ENCODE data around the gene ADISSP. TPM values are rescaled to one million over a fixed set of nuclear protein-coding genes. Genes with fewer than 3 reads are reported as not detected.

Gene ADISSP
- total and polyA plus RNA-seq, 2 donors (not counting 3 experiments of a cell fraction or from before 2014, with no cell fraction given), result 55.0 to 67.5 TPM

DNA sequence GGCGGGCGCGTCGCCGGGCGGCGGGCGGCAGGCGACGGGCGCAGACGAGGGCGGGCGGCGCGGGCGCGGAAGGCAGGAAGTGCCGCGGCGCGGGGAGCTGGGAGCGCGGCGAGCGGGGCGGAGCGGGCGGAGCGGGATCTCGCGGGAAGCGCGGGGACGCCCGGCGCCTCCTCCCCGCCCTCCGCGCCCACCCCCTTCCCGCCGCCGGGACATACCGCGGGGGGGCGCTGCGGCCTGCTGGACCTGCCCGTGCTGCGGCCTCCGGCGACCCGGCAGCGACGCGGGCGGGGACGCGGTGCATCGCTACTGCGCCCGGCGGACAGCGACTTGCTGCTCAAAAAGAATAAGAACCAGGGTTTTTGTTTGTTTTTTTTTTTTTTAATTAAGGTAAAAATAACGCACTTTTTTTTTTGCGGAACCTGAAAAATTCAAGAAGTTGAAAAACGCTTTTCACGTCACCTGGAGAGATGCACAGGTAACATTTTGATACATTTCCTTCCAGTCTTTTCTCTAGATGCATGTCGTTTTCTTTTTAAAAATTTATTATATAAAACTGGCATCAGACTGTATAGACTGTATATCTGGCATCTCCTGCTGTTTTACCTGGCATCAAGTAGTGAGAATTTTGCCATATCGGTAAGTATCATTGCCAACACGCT lies 19.2 kb upstream of the ADISSP start, which contains the start of gene CENPB:
TSS of gene CENPB (minus strand) at position 76 of the 659 bp plus-strand sequence. CDS start 257 bp downstream, outside the sequence.
- POLR2A ChIA-PET, result interaction anchor here (0.6 to 1.0 kb wide), 2 partner anchors 32 to 34 kb away, joined by 4 read pairs; partner anchors contain the start of gene AP5S1
- TF ChIP-seq GATA2 (IDR thresholded peaks at IDR 0.05; ENCODE audit: insufficient read depth, insufficient read length, low read depth, low read length) (no peak), POLR2AphosphoS5 (IDR thresholded peaks at IDR 0.05; ENCODE audit: insufficient read depth, low read depth, low read length) (peak; percentile 58), EZH2 (IDR thresholded peaks at IDR 0.05; ENCODE audit: borderline replicate concordance, low read depth, low read length, severe bottlenecking) (no peak), MYC (IDR thresholded peaks at IDR 0.05; ENCODE audit: low read depth, low read length) (no peak), CTCF (IDR thresholded peaks at IDR 0.05; ENCODE audit: extremely low read depth in 1 of 2, insufficient read depth in 1 of 2, low read depth in 1 of 2, low read length in 2 of 2) (peak; percentile 56 to 62)
- Histone ChIP-seq H3K9ac (replicated peaks; ENCODE audit: extremely low read depth, insufficient read depth, low read length) (peak within 1 kb of the TSS; percentile 44), H4K20me1 (replicated peaks; ENCODE audit: control insufficient read depth, extremely low read depth, insufficient read depth, low read length) (no peaks in the 10 kb centered on the region), H3K4me3 (replicated peaks in 1 of 3; ENCODE audit: insufficient read depth in 1 of 3, low read depth in 1 of 3, low read length in 3 of 3) (peak within 1 kb of the TSS; percentile 30 to 62 (median 58)), H3K36me3 (ENCODE audit: control insufficient read depth in 2 of 2, extremely low read depth in 1 of 2, insufficient read depth in 2 of 2, low read length in 2 of 2) (peaks cover 0 to 5% of the 10 kb centered on the region in 2 experiments), H3K9me1 (replicated peaks; ENCODE audit: control insufficient read depth, extremely low read depth, insufficient read depth, low read length) (no peaks in the 10 kb centered on the region), H3K27me3 (ENCODE audit: control insufficient read depth in 2 of 2, insufficient read depth in 2 of 2, low read length in 2 of 2) (no peaks in the 10 kb centered on the region), H3K79me2 (ENCODE audit: control insufficient read depth, insufficient read depth, low read length) (peaks cover 31% of the 10 kb centered on the region), H3K4me2 (ENCODE audit: insufficient read depth, low read length) (peak within 1 kb of the TSS; percentile 76), H3K9me3 (replicated peaks; ENCODE audit: control insufficient read depth, insufficient read depth, low read length) (no peaks in the 10 kb centered on the region), H3K4me1 (ENCODE audit: control insufficient read depth, extremely low read depth, insufficient read depth, low read length) (peaks cover 18% of the 10 kb centered on the region), H3K27ac (ENCODE audit: insufficient read depth, low read depth, low read length) (peak within 1 kb of the TSS; percentile 0), H2AFZ (ENCODE audit: low read depth, low read length) (peak within 1 kb of the TSS; percentile 5)
- FAIRE-seq (peak; percentile 75), DNase-seq (ENCODE audit: low read depth, low spot score) (peak; percentile 83)
- dilution Hi-C loops (cut with MboI; ENCODE audit: extremely low pct_ligation_motif_present, low sequenced_read_pairs), result no loop called here
- BruUV-seq (replicated peaks), result no TSS peak
- CTCF ChIA-PET, result interaction anchor here (0.7 to 7.6 kb wide), 30 partner anchors 8 to 299 kb away, joined by 3 to 214 read pairs (median 4); partner anchors contain the start of genes ADISSP, AP5S1 and CDC25B
- intact Hi-C loops (cut with micrococcal nuclease), result loop anchor here (1.0 kb wide), 3 partner anchors 34 to 299 kb away; partner anchors contain the start of gene AP5S1

Data from endothelial cell of umbilical vein (primary cell).